HG03175 (cell line): Measurements from ENCODE around the gene UQCRFS1.

Experiments
- ATAC-seq: cut with Tn5 transposase; IDR thresholded peaks from one replicate; pipeline ENCODE4 v1.9.1; 2021; ENCODE audit warnings: mild to moderate bottlenecking, moderate library complexity; ENCODE audit not compliant: unreplicated experiment

UQCRFS1 gene

DNA sequence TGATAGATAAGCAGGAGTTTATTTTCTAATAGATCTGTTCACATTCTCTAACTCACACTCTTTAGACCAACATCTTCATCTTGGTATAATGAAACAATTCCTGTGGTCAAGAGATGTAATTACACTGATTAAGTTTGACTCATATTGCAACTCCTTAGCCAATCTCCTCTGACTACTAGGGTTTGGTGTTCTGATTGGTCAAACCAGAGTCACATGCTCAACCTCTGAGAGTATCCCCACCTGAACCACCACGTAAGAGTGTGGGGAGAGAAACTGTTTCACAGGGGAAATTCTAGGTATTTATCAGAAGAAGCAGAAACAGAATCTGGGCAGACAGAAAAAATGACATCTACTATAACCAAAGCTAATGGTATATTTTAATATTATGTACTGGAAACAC, 42.4 kb downstream of the UQCRFS1 start:
- no peak for ATAC-seq

DNA sequence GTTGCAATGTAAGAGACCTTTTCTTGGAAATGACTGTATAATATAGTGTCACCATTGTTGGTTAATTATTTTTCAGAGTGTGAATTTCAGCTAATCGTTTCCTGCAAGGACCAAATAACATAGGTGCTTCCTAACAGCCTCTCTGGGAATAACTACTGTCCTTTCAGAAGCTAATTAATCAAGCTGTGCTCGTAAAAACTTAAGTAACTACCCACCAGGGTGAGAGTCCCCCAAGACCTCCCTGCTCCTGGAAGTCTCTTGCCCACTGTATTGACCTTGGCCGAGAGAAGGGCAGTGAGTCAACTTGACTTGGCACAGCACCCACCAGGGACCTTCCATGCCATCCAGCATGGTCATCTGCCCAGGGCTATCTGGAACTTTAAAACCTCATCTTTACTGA, 50.3 kb downstream of the UQCRFS1 start:
- ATAC-seq = no peak

DNA sequence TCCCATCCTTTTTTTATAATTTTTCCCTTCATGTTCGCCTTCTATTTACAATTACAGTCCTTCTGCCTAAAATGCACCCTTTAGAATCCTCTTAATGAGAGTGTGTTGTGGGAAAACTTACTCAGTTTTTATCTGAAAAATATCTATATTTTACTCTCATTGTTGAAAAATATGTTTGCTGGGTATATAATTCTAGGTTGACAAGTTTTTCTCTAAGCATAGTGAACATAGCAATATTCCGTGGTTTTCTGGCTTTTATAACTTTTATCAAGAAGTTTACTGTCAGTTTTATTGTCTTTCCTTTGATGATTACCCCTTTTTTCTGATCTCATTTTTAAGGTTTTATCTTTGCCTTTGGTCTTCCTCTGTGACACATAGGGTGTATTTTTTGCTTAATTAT, 57.3 kb downstream of the UQCRFS1 start:
- ATAC-seq = no peak
